Measurements from ENCODE around the gene UBASH3B. TPM values are rescaled to one million over a fixed set of nuclear protein-coding genes. Genes with fewer than 3 reads are reported as not detected.

The UBASH3B gene
- total RNA-seq, 1 donor from 2014 or later: 31.5 TPM

GRCh38 chr11:122784325-122784955 is 128.9 kb downstream of the UBASH3B start:
- peak; percentile 55 for DNase-seq (ENCODE audit: low spot score)

GRCh38 chr11:122785031-122785541 is 129.6 kb downstream of the UBASH3B start:
- DNase-seq (ENCODE audit: low spot score): no peak

GRCh38 chr11:122786896-122787295 is 131.4 kb downstream of the UBASH3B start:
- no peak for DNase-seq (ENCODE audit: low spot score)

GRCh38 chr11:122788781-122789535 is 133.4 kb downstream of the UBASH3B start:
- DNase-seq (ENCODE audit: low spot score): no peak

GRCh38 chr11:122789907-122790306 is 134.4 kb downstream of the UBASH3B start:
- DNase-seq (ENCODE audit: low spot score): no peak

GRCh38 chr11:122791411-122791810 is 135.9 kb downstream of the UBASH3B start:
- DNase-seq (ENCODE audit: low spot score): no peak

- no peak for DNase-seq (ENCODE audit: low spot score)
Observed at GRCh38 chr11:122791836-122792235, 136.3 kb downstream of the UBASH3B start.

- no peak for DNase-seq (ENCODE audit: low spot score)
Observed at GRCh38 chr11:122793515-122793914, 138.0 kb downstream of the UBASH3B start.

- no peak for DNase-seq (ENCODE audit: low spot score)
Observed at GRCh38 chr11:122795307-122795706, 139.8 kb downstream of the UBASH3B start.

GRCh38 chr11:122796128-122796717 is 140.7 kb downstream of the UBASH3B start:
- DNase-seq (ENCODE audit: low spot score): no peak

- DNase-seq (ENCODE audit: low spot score): no peak
Observed at GRCh38 chr11:122797651-122798050, 142.1 kb downstream of the UBASH3B start.

- DNase-seq (ENCODE audit: low spot score): no peak
Observed at GRCh38 chr11:122799406-122800105, 144.0 kb downstream of the UBASH3B start.

GRCh38 chr11:122802876-122803275 is 147.4 kb downstream of the UBASH3B start:
- no peak for DNase-seq (ENCODE audit: low spot score)

GRCh38 chr11:122803306-122803705 is 147.8 kb downstream of the UBASH3B start:
- peak; percentile 59 for DNase-seq (ENCODE audit: low spot score)

GRCh38 chr11:122803716-122804115 is 148.2 kb downstream of the UBASH3B start:
- no peak for DNase-seq (ENCODE audit: low spot score)

- DNase-seq (ENCODE audit: low spot score): no peak
Observed at GRCh38 chr11:122804161-122804560, 148.6 kb downstream of the UBASH3B start.

GRCh38 chr11:122804796-122805195 is 149.3 kb downstream of the UBASH3B start:
- DNase-seq (ENCODE audit: low spot score): no peak

GRCh38 chr11:122807731-122808477 is 152.4 kb downstream of the UBASH3B start:
- DNase-seq (ENCODE audit: low spot score): no peak

GRCh38 chr11:122808478-122808869 is 153.0 kb downstream of the UBASH3B start:
- DNase-seq (ENCODE audit: low spot score): no peak

- DNase-seq (ENCODE audit: low spot score): no peak
Observed at GRCh38 chr11:122809866-122810265, 154.3 kb downstream of the UBASH3B start.

- DNase-seq (ENCODE audit: low spot score): no peak
Observed at GRCh38 chr11:122811721-122812120, 156.2 kb downstream of the UBASH3B start.

Measured in ureter (tissue), 1 donor.